Measurements from ENCODE around the gene PANX2. TPM values are rescaled to one million over a fixed set of nuclear protein-coding genes. Genes with fewer than 3 reads are reported as not detected.

The PANX2 gene
- total RNA-seq, 1 donor from 2014 or later: 3.0 TPM

- no peak for DNase-seq
Observed at GRCh38 chr22:50197000-50197800, 26.7 kb downstream of the PANX2 start.

GRCh38 chr22:50197856-50198623 is 27.5 kb downstream of the PANX2 start:
- no peak overlapping the region for H3K4me3 ChIP-seq
- H3K27me3 ChIP-seq: no peaks in the 10 kb centered on the region
- intact Hi-C loops (cut with DNase I): no loop called here
- H3K4me1 ChIP-seq: peaks cover 15% of the 10 kb centered on the region
- H3K27ac ChIP-seq: no peak overlapping the region
- TF ChIP-seq CTCF (IDR thresholded peaks at IDR 0.05): no peak
- DNase-seq: no peak
- H3K9me3 ChIP-seq: no peaks in the 10 kb centered on the region
- peaks cover 46% of the 10 kb centered on the region for H3K36me3 ChIP-seq
- no peak for ATAC-seq

More at GRCh38 chr22:50197000-50197800, 26.7 kb downstream of the PANX2 start:
- H3K27ac ChIP-seq: no peak overlapping the region
- H3K4me1 ChIP-seq: peaks cover 17% of the 10 kb centered on the region
- H3K9me3 ChIP-seq: no peaks in the 10 kb centered on the region
- ATAC-seq: no peak
- H3K27me3 ChIP-seq: no peaks in the 10 kb centered on the region
- H3K36me3 ChIP-seq: peaks cover 46% of the 10 kb centered on the region
- no peak for TF ChIP-seq CTCF (IDR thresholded peaks at IDR 0.05)
- intact Hi-C loops (cut with DNase I): no loop called here
- H3K4me3 ChIP-seq: no peak overlapping the region

- Histone ChIP-seq H3K4me1 (peaks cover 14% of the 10 kb centered on the region), H3K27ac (no peak overlapping the region), H3K4me3 (no peak overlapping the region), H3K36me3 (peaks cover 46% of the 10 kb centered on the region), H3K9me3 (no peaks in the 10 kb centered on the region), H3K27me3 (no peaks in the 10 kb centered on the region)
- no peak for TF ChIP-seq CTCF (IDR thresholded peaks at IDR 0.05)
- ATAC-seq: no peak
- DNase-seq: no peak
- intact Hi-C loops (cut with DNase I): no loop called here
Observed at GRCh38 chr22:50198624-50199017, 28.1 kb downstream of the PANX2 start.

- no peak for TF ChIP-seq CTCF (IDR thresholded peaks at IDR 0.05)
- no peaks in the 10 kb centered on the region for H3K27me3 ChIP-seq
- H3K4me1 ChIP-seq: peaks cover 14% of the 10 kb centered on the region
- H3K27ac ChIP-seq: no peak overlapping the region
- ATAC-seq (no peak), DNase-seq (no peak)
- peaks cover 40% of the 10 kb centered on the region for H3K36me3 ChIP-seq
- intact Hi-C loops (cut with DNase I): no loop called here
- no peak overlapping the region for H3K4me3 ChIP-seq
- H3K9me3 ChIP-seq: no peaks in the 10 kb centered on the region
Observed at GRCh38 chr22:50199251-50199721, 28.8 kb downstream of the PANX2 start.

GRCh38 chr22:50199829-50200460 is 29.4 kb downstream of the PANX2 start:
- ATAC-seq (peak; percentile 3), DNase-seq (no peak)
- H3K4me3 ChIP-seq: peak overlapping the region; percentile 76

More at GRCh38 chr22:50199829-50200460, 29.4 kb downstream of the PANX2 start:
- H3K36me3 ChIP-seq: peaks cover 33% of the 10 kb centered on the region
- peaks cover 14% of the 10 kb centered on the region for H3K4me1 ChIP-seq
- H3K9me3 ChIP-seq: no peaks in the 10 kb centered on the region
- no peak for TF ChIP-seq CTCF (IDR thresholded peaks at IDR 0.05)
- H3K27ac ChIP-seq: peak overlapping the region; percentile 74
- H3K27me3 ChIP-seq: no peaks in the 10 kb centered on the region
- intact Hi-C loops (cut with DNase I): no loop called here
